H9 (cell line): Measurements from ENCODE around the gene CAT. TPM values are rescaled to one million over a fixed set of nuclear protein-coding genes. Genes with fewer than 3 reads are reported as not detected.

Experiments used
- DNase-seq: peaks from one replicate; pipeline ENCODE4 v3.0.0-alpha.2; 2017
- H2AFZ ChIP-seq: one replicate; pipeline ENCODE4 v1.6.1; 2013; ENCODE audit warnings: mild to moderate bottlenecking, low read length, control low read depth, moderate library complexity
- H2AK5ac ChIP-seq: 2 replicates; pipeline ENCODE4 v1.6.1; 2013; ENCODE audit warnings: low read length, control low read depth, mixed read lengths; ENCODE audit not compliant: insufficient read length
- H2BK120ac ChIP-seq: one replicate; pipeline ENCODE4 v1.6.1; 2013; ENCODE audit warnings: low read depth, mild to moderate bottlenecking, low read length, control low read depth, inconsistent platforms; ENCODE audit not compliant: poor library complexity, severe bottlenecking
- H2BK12ac ChIP-seq: 2 replicates; pipeline ENCODE4 v1.6.1; 2013; ENCODE audit warnings: low read length, control low read depth, mixed read lengths, low read depth; ENCODE audit not compliant: insufficient read length
- H2BK15ac ChIP-seq: 2 replicates; pipeline ENCODE4 v1.6.1; 2013; ENCODE audit warnings: low read depth, low read length, control low read depth
- H2BK20ac ChIP-seq: one replicate; pipeline ENCODE4 v1.6.1; 2013; ENCODE audit warnings: low read depth, mild to moderate bottlenecking, low read length, control low read depth, inconsistent platforms; ENCODE audit not compliant: poor library complexity, severe bottlenecking
- H2BK5ac ChIP-seq: 2 replicates; pipeline ENCODE4 v1.6.1; 2013; ENCODE audit warnings: low read length, control low read depth, mixed read lengths; ENCODE audit not compliant: insufficient read length
- H3K14ac ChIP-seq: 2 replicates; pipeline ENCODE4 v1.6.1; 2013; ENCODE audit warnings: low read length, control low read depth; ENCODE audit not compliant: insufficient read depth
- H3K18ac ChIP-seq: 2 replicates; pipeline ENCODE4 v1.6.1; 2013; ENCODE audit warnings: low read depth, mild to moderate bottlenecking, mixed read lengths, low read length, control low read depth; ENCODE audit not compliant: insufficient read length
- H3K23ac ChIP-seq: 2 replicates; pipeline ENCODE4 v1.6.1; 2013; ENCODE audit warnings: low read length, control low read depth, mixed read lengths, low read depth; ENCODE audit not compliant: insufficient read length
- H3K23me2 ChIP-seq: 2 replicates; pipeline ENCODE4 v1.6.1; 2013; ENCODE audit warnings: low read depth, mild to moderate bottlenecking, mixed read lengths, low read length, control low read depth; ENCODE audit not compliant: insufficient read length, poor library complexity, severe bottlenecking
- H3K27ac ChIP-seq: 2 replicates; pipeline ENCODE4 v1.5.1; 2013; ENCODE audit warnings: low read length, control low read depth, mixed read lengths, low read depth; ENCODE audit not compliant: insufficient read length
- H3K27me3 ChIP-seq: 2 replicates; pipeline ENCODE4 v1.6.1; 2013; ENCODE audit warnings: low read length, control low read depth, inconsistent platforms; ENCODE audit not compliant: insufficient read depth
- H3K4ac ChIP-seq: 2 replicates; pipeline ENCODE4 v1.6.1; 2013; ENCODE audit warnings: low read depth, mild to moderate bottlenecking, control low read depth, inconsistent platforms, low read length, moderate library complexity
- H3K4me1 ChIP-seq: 2 replicates; pipeline ENCODE4 v1.6.1; 2013; ENCODE audit warnings: low read length, control low read depth, inconsistent platforms; ENCODE audit not compliant: insufficient read depth
- H3K4me2 ChIP-seq: 2 replicates; pipeline ENCODE4 v1.6.1; 2013; ENCODE audit warnings: low read length, control low read depth, mixed read lengths; ENCODE audit not compliant: insufficient read length, insufficient read depth
- H3K56ac ChIP-seq: 2 replicates; pipeline ENCODE4 v1.6.1; 2013; ENCODE audit warnings: low read depth, mild to moderate bottlenecking, mixed read lengths, low read length, control low read depth; ENCODE audit not compliant: insufficient read length
- H3K79me1 ChIP-seq: 2 replicates; pipeline ENCODE4 v1.6.1; 2013; ENCODE audit warnings: low read depth, mild to moderate bottlenecking, moderate library complexity, low read length, control low read depth, inconsistent platforms; ENCODE audit not compliant: insufficient read depth, poor library complexity, severe bottlenecking
- H3K79me2 ChIP-seq: 2 replicates; pipeline ENCODE4 v1.6.1; 2013; ENCODE audit warnings: low read length, control low read depth, inconsistent platforms; ENCODE audit not compliant: insufficient read depth
- H3K9ac ChIP-seq: 2 replicates; pipeline ENCODE4 v1.6.1; 2013; ENCODE audit warnings: low read length, control low read depth, mixed read lengths; ENCODE audit not compliant: insufficient read length; ENCODE audit errors: extremely low read depth
- H3K9me3 ChIP-seq: one replicate; pipeline ENCODE4 v1.6.1; 2013; ENCODE audit warnings: low read depth, low read length, inconsistent platforms; ENCODE audit not compliant: control insufficient read depth
- H3T11ph ChIP-seq: one replicate; pipeline ENCODE4 v1.6.1; 2013; ENCODE audit warnings: mild to moderate bottlenecking, low read length, control low read depth, inconsistent platforms
- H4K20me1 ChIP-seq: one replicate; pipeline ENCODE4 v1.6.1; 2013; ENCODE audit not compliant: control insufficient read depth, insufficient read length, insufficient read depth
- H4K5ac ChIP-seq: 2 replicates; pipeline ENCODE4 v1.6.1; 2013; ENCODE audit warnings: low read depth, mild to moderate bottlenecking, mixed read lengths, low read length, control low read depth; ENCODE audit not compliant: insufficient read length
- H4K8ac ChIP-seq: replicated peaks from 2 replicates; pipeline ENCODE4 v1.6.1; 2013; ENCODE audit warnings: low read length, control low read depth, mixed read lengths, low read depth; ENCODE audit not compliant: insufficient read length
- H4K91ac ChIP-seq: 2 replicates; pipeline ENCODE4 v1.6.1; 2013; ENCODE audit warnings: low read depth, mild to moderate bottlenecking, moderate library complexity, mixed read lengths, low read length, control low read depth; ENCODE audit not compliant: insufficient read length
- H3K27ac Mint-ChIP-seq, 3 experiments: 2 replicates in 2 of 3; 3 replicates in 1 of 3; pipeline ENCODE4 v1.8.0; 2020 to 2021; ENCODE audit warnings: mixed read lengths in 3 of 3, mild to moderate bottlenecking in 1 of 3, moderate library complexity in 1 of 3
- H3K27me3 Mint-ChIP-seq: 2 replicates; pipeline ENCODE4 v1.8.0; 2021; ENCODE audit warnings: low read depth, mild to moderate bottlenecking, moderate library complexity, mixed read lengths
- H3K36me3 Mint-ChIP-seq, 3 experiments: 2 replicates in 2 of 3; 3 replicates in 1 of 3; pipeline ENCODE4 v1.8.0; 2020 to 2021; ENCODE audit warnings: low read depth in 3 of 3, mixed read lengths in 3 of 3; ENCODE audit not compliant: insufficient read depth in 1 of 3
- H3K4me1 Mint-ChIP-seq, 2 experiments: 2 replicates each; pipeline ENCODE4 v1.8.0; 2020; ENCODE audit warnings: mixed read lengths in 2 of 2
- H3K4me3 Mint-ChIP-seq, 2 experiments: 2 replicates in 1 of 2; 3 replicates in 1 of 2; pipeline ENCODE4 v1.8.0; 2020 to 2021; ENCODE audit warnings: mild to moderate bottlenecking in 2 of 2, mixed read lengths in 2 of 2, moderate library complexity in 1 of 2
- H3K9me3 Mint-ChIP-seq, 2 experiments: 2 replicates in 1 of 2; 3 replicates in 1 of 2; pipeline ENCODE4 v1.8.0; 2020; ENCODE audit warnings: mild to moderate bottlenecking in 2 of 2, mixed read lengths in 2 of 2, moderate library complexity in 1 of 2
- WGBS: extraction: QIAGEN DNeasy Blood & Tissue Kit; methylation state at CpG from one replicate; pipeline ENCODE4 v1.1.7; 2013; ENCODE audit warnings: missing lambda C conversion rate, low lambda C conversion rate, mixed read lengths; ENCODE audit not compliant: insufficient read length; ENCODE audit errors: extremely low coverage; 5-methylcytosine and 5-hydroxymethylcytosine counted together
- total RNA-seq: library from RNA; stranded (reverse); gene quantifications from 2 replicates; pipeline ENCODE4 v1.2.1, GENCODE V29; 2021
- TF ChIP-seq, protein P1 (sequence below): fragments of 200-600 bp; sonication (generic); conservative IDR thresholded peaks from 3 replicates; pipeline ENCODE4 v1.8.0; 2021; ENCODE audit warnings: antibody characterized with exemption, mild to moderate bottlenecking

The CAT gene
- total RNA-seq, 1 experiment from 2014 or later, result 9.9 TPM

DNA sequence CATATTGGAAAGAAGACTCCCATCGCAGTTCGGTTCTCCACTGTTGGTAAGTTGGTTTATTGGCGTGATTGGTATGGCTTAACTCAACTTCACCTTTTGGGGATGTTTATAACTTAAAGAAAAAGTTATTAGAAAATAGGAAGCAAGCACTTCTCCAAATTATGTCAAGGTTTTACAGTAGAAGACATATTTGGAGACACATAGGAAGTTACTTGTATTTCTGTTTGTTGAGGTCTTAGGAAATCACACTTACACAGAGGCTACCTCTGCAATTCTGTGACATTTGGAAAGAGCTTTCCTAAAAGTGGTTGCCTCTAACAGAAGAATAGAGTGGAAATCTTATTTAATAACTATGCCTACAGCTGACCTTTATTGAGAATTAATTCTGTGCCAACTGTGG, 12.3 kb downstream of the CAT start:
- Histone ChIP-seq H2BK120ac (no peak overlapping the region), H3K4me2 (no peak overlapping the region), H4K20me1 (no peaks in the 10 kb centered on the region), H3K9ac (no peak overlapping the region), H2AFZ (no peak overlapping the region), H4K5ac (no peak overlapping the region), H3K56ac (no peak overlapping the region), H3K27ac (no peak overlapping the region), H3K27me3 (no peaks in the 10 kb centered on the region), H3K18ac (no peak overlapping the region), H3K4me1 (no peaks in the 10 kb centered on the region), H3K4ac (no peak overlapping the region), H3K9me3 (no peaks in the 10 kb centered on the region), H4K8ac (no peak overlapping the region), H2BK15ac (no peak overlapping the region), H3K79me1 (no peaks in the 10 kb centered on the region), H2BK5ac (no peak overlapping the region), H2AK5ac (no peak overlapping the region), H3K79me2 (no peaks in the 10 kb centered on the region), H3K23ac (no peak overlapping the region), H2BK12ac (no peak overlapping the region), H3K14ac (no peak overlapping the region), H3T11ph (no peak overlapping the region), H3K23me2 (no peaks in the 10 kb centered on the region), H4K91ac (no peak overlapping the region), H2BK20ac (no peak overlapping the region)
- Mint-ChIP-seq H3K27me3 (no peaks in the 10 kb centered on the region), H3K4me3 (no peak overlapping the region), H3K27ac (no peak overlapping the region), H3K9me3 (no peaks in the 10 kb centered on the region), H3K4me1 (no peaks in the 10 kb centered on the region), H3K36me3 (peaks cover 0 to 39% (median 3%) of the 10 kb centered on the region in 3 experiments; a peak in 3 of 7 replicates)
- TF ChIP-seq, protein P1, sequence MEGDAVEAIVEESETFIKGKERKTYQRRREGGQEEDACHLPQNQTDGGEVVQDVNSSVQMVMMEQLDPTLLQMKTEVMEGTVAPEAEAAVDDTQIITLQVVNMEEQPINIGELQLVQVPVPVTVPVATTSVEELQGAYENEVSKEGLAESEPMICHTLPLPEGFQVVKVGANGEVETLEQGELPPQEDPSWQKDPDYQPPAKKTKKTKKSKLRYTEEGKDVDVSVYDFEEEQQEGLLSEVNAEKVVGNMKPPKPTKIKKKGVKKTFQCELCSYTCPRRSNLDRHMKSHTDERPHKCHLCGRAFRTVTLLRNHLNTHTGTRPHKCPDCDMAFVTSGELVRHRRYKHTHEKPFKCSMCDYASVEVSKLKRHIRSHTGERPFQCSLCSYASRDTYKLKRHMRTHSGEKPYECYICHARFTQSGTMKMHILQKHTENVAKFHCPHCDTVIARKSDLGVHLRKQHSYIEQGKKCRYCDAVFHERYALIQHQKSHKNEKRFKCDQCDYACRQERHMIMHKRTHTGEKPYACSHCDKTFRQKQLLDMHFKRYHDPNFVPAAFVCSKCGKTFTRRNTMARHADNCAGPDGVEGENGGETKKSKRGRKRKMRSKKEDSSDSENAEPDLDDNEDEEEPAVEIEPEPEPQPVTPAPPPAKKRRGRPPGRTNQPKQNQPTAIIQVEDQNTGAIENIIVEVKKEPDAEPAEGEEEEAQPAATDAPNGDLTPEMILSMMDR, result no peak
- no peak for DNase-seq
- WGBS, result no CpG with 5 or more reads among the region's 3 CpGs
